ENCODE measurements around the gene FBXW7. TPM values are rescaled to one million over a fixed set of nuclear protein-coding genes. Genes with fewer than 3 reads are reported as not detected.

The FBXW7 gene
- total RNA-seq, 1 donor = 59.7 TPM

GRCh38 chr4:152448038-152448707 lies 87.7 kb downstream of the FBXW7 start:
- no peak for TF ChIP-seq CTCF (IDR thresholded peaks at IDR 0.05; ENCODE audit: insufficient read depth, low read length)
- no peak overlapping the region for H3K4me3 ChIP-seq (ENCODE audit: low read depth, low read length)
- no peak for DNase-seq (ENCODE audit: low read depth)

GRCh38 chr4:152443859-152444258 lies 92.0 kb downstream of the FBXW7 start:
- DNase-seq (ENCODE audit: low read depth) = no peak
- no peak overlapping the region for H3K4me3 ChIP-seq (ENCODE audit: low read depth, low read length)
- no peak for TF ChIP-seq CTCF (IDR thresholded peaks at IDR 0.05; ENCODE audit: insufficient read depth, low read length)

DNA sequence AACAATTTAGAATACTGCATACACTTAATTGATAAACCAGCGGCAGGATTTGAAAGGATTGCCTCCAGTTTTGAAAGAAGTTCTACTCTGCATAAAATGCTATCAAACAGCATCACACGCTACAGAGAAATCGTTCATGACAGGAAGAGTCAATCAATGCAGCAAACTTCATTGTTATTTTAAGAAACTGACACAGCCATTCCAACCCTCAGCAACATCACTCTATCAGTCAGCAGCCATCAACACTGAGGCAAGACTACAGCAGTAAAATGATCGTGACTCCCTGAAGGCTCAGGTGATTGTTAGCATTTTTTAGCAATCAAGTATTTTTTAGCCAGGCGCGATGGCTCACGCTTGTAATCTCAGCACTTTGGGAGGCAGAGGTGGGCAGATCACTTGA lies 98.3 kb downstream of the FBXW7 start:
- TF ChIP-seq CTCF (IDR thresholded peaks at IDR 0.05; ENCODE audit: insufficient read depth, low read length) = no peak
- no peak overlapping the region for H3K4me3 ChIP-seq (ENCODE audit: low read depth, low read length)
- DNase-seq (ENCODE audit: low read depth) = no peak

- no peak for DNase-seq (ENCODE audit: low read depth)
- H3K4me3 ChIP-seq (ENCODE audit: low read depth, low read length) = no peak overlapping the region
- TF ChIP-seq CTCF (IDR thresholded peaks at IDR 0.05; ENCODE audit: insufficient read depth, low read length) = no peak
Measured at GRCh38 chr4:152436384-152436783, 99.5 kb downstream of the FBXW7 start.

- TF ChIP-seq CTCF (IDR thresholded peaks at IDR 0.05; ENCODE audit: insufficient read depth, low read length) = no peak
- DNase-seq (ENCODE audit: low read depth) = no peak
- no peak overlapping the region for H3K4me3 ChIP-seq (ENCODE audit: low read depth, low read length)
Measured at GRCh38 chr4:152434011-152434410, 101.9 kb downstream of the FBXW7 start.

GRCh38 chr4:152431784-152432183 lies 104.1 kb downstream of the FBXW7 start:
- no peak overlapping the region for H3K4me3 ChIP-seq (ENCODE audit: low read depth, low read length)
- TF ChIP-seq CTCF (IDR thresholded peaks at IDR 0.05; ENCODE audit: insufficient read depth, low read length) = no peak
- no peak for DNase-seq (ENCODE audit: low read depth)

DNA sequence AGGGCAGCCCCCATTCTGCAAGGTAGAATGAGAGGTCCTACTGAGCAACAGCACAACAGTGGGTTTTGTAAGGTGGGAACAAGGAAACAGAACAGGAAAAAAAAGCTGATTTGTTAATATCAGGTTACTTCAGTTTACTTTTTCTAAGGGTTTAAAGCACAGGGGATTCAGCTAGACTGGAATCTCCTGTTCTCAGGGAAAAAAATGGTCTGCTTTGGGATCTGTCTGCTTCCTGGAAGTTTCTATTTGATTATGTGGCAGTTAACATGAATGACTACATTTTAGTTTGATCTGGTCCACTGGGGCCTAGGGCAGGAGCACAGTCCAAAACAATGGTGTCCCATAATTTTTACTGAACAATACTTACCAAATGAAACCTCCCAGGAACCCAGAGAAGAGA lies 104.6 kb downstream of the FBXW7 start:
- DNase-seq (ENCODE audit: low read depth) = no peak
- H3K4me3 ChIP-seq (ENCODE audit: low read depth, low read length) = no peak overlapping the region
- no peak for TF ChIP-seq CTCF (IDR thresholded peaks at IDR 0.05; ENCODE audit: insufficient read depth, low read length)

Data from fibroblast of the aortic adventitia (primary cell).